A673 (cell line): Measurements from ENCODE around the gene SEC61B. TPM values are rescaled to one million over a fixed set of nuclear protein-coding genes. Genes with fewer than 3 reads are reported as not detected.

Source experiments
- BruUV-seq: library from RNA; stranded (reverse); fragments of 400-500 nt; replicated peaks from 2 replicates; lab custom pipeline; 2021; lab: Mats Ljungman, UMichigan
- CTCF ChIA-PET: fragments of 300-600 bp; sonication (Branson Sonifier 250); formaldehyde crosslinking; loops from one replicate; lab custom pipeline; 2022; ENCODE audit warnings: antibody characterized with exemption; lab: Charles Lee
- POLR2A ChIA-PET: fragments of 300-600 bp; sonication (Branson Sonifier 250); formaldehyde crosslinking; loops from one replicate; lab custom pipeline; 2022; ENCODE audit warnings: antibody characterized with exemption; ENCODE audit not compliant: low non-redundant PET; lab: Charles Lee
- DNase-seq: peaks from one replicate; pipeline ENCODE4 v3.0.0-alpha.2; 2015; ENCODE audit warnings: low spot score
- H3K27ac ChIP-seq: fragments of 200-600 bp; sonication (generic); 2 replicates; pipeline ENCODE4 v1.5.1; 2016; ENCODE audit warnings: mixed run types, low read depth, mild to moderate bottlenecking, mixed read lengths, antibody characterized with exemption, low read length; ENCODE audit not compliant: poor library complexity, severe bottlenecking
- H3K27me3 ChIP-seq: fragments of 200-600 bp; sonication (generic); replicated peaks from 2 replicates; pipeline ENCODE4 v1.6.1; 2017; ENCODE audit warnings: mixed run types, low read depth, mild to moderate bottlenecking, mixed read lengths, antibody characterized with exemption, low read length; ENCODE audit not compliant: insufficient read depth, poor library complexity
- H3K36me3 ChIP-seq: fragments of 200-600 bp; sonication (generic); 2 replicates; pipeline ENCODE4 v1.6.1; 2016; ENCODE audit warnings: mixed run types, mild to moderate bottlenecking, mixed read lengths, antibody characterized with exemption, low read length; ENCODE audit not compliant: insufficient read depth, poor library complexity, severe bottlenecking
- H3K4me1 ChIP-seq: fragments of 200-600 bp; sonication (generic); 2 replicates; pipeline ENCODE4 v1.6.1; 2017; ENCODE audit warnings: mixed run types, mild to moderate bottlenecking, mixed read lengths, antibody characterized with exemption, low read length; ENCODE audit not compliant: insufficient read depth, poor library complexity, severe bottlenecking
- H3K4me3 ChIP-seq: fragments of 200-600 bp; sonication (generic); 2 replicates; pipeline ENCODE4 v1.5.1; 2016; ENCODE audit warnings: low read depth, mixed run types, mild to moderate bottlenecking, mixed read lengths, low read length; ENCODE audit not compliant: poor library complexity, severe bottlenecking
- H3K9me3 ChIP-seq: fragments of 200-600 bp; sonication (generic); 2 replicates; pipeline ENCODE4 v1.6.1; 2016; ENCODE audit warnings: mixed run types, low read depth, mild to moderate bottlenecking, mixed read lengths, antibody characterized with exemption, low read length; ENCODE audit not compliant: poor library complexity, severe bottlenecking
- CTCF ChIP-seq: fragments of 300-800, 200-600 bp; sonication (generic); conservative IDR thresholded peaks from 2 replicates; pipeline ENCODE4 v1.5.1; 2017; ENCODE audit warnings: low read depth, mild to moderate bottlenecking, antibody characterized with exemption, low read length, moderate library complexity, mixed read lengths
- EZH2 ChIP-seq: fragments of 200-600 bp; sonication (generic); IDR thresholded peaks from 2 replicates; pipeline ENCODE4 v1.6.1; 2017; ENCODE audit warnings: borderline replicate concordance, low read depth, mild to moderate bottlenecking, mixed read lengths, antibody characterized with exemption, low read length; ENCODE audit not compliant: poor library complexity, severe bottlenecking
- intact Hi-C: fragments of 100-400 bp; cut with micrococcal nuclease; formaldehyde crosslinking; loops from one replicate; pipeline ENCODE4 v1.10.0; 2022; ENCODE audit not compliant: unreplicated experiment
- total RNA-seq: library from RNA; stranded (reverse); gene quantifications from 2 replicates; pipeline ENCODE4 v1.2.3, GENCODE V29; 2021

SEC61B gene
- total RNA-seq, 1 experiment from 2014 or later = 183 TPM

GRCh38 chr9:99221266-99221620 lies 839 bp upstream of the SEC61B start:
- Histone ChIP-seq H3K36me3 (peaks cover 18% of the 10 kb centered on the region), H3K27ac (peak overlapping the region; percentile 93), H3K9me3 (no peaks in the 10 kb centered on the region), H3K4me3 (peak overlapping the region; percentile 72), H3K27me3 (no peaks in the 10 kb centered on the region), H3K4me1 (peaks cover 24% of the 10 kb centered on the region)
- no peak for DNase-seq
- BruUV-seq = no TSS peak
- ChIA-PET CTCF (no interaction called here), POLR2A (interaction anchor here (0.6 kb wide), 2 partner anchors 13 to 1335 kb away, joined by 3 to 5 read pairs; no protein-coding TSS in a partner anchor)
- TF ChIP-seq EZH2 (no peak), CTCF (no peak)
- intact Hi-C loops = loop anchor here (5.0 to 10.0 kb wide), 2 partner anchors 56 to 601 kb away; partner anchors contain the start of gene NR4A3

GRCh38 chr9:99222416-99223270 lies 561 bp downstream of the SEC61B start:
- no peak for DNase-seq
- H3K27ac ChIP-seq = peak overlapping the region; percentile 93
- no peaks in the 10 kb centered on the region for H3K27me3 ChIP-seq
- H3K4me1 ChIP-seq = peaks cover 24% of the 10 kb centered on the region
- TF ChIP-seq CTCF (no peak), EZH2 (no peak)
- ChIA-PET CTCF (interaction anchor here (0.6 to 1.0 kb wide), 3 partner anchors 9 to 314 kb away, joined by 3 read pairs; no protein-coding TSS in a partner anchor), POLR2A (interaction anchor here (0.5 kb wide), 1 partner anchor 1189 kb away, joined by 5 read pairs; no protein-coding TSS in a partner anchor)
- H3K36me3 ChIP-seq = peaks cover 18% of the 10 kb centered on the region
- H3K9me3 ChIP-seq = no peaks in the 10 kb centered on the region
- intact Hi-C loops = loop anchor here (5.0 to 10.0 kb wide), 2 partner anchors 58 to 600 kb away; partner anchors contain the start of gene NR4A3
- peak overlapping the region; percentile 72 for H3K4me3 ChIP-seq
- BruUV-seq = TSS peak; percentile 63

- Histone ChIP-seq H3K27me3 (no peaks in the 10 kb centered on the region), H3K36me3 (peaks cover 30% of the 10 kb centered on the region), H3K27ac (no peak overlapping the region), H3K9me3 (no peaks in the 10 kb centered on the region), H3K4me1 (peaks cover 23% of the 10 kb centered on the region), H3K4me3 (no peak overlapping the region)
- no peak for DNase-seq
- no peak for TF ChIP-seq CTCF
- no peak for TF ChIP-seq EZH2
- intact Hi-C loops = loop anchor here (5.0 to 10.0 kb wide), 2 partner anchors 60 to 598 kb away; partner anchors contain the start of gene NR4A3
- no TSS peak for BruUV-seq
- CTCF ChIA-PET = no interaction called here
- POLR2A ChIA-PET = no interaction called here
Measured at GRCh38 chr9:99224445-99224844, 2.4 kb downstream of the SEC61B start.
